NB4 (cell line): ENCODE measurements around the gene NUAK1.

ENCODE experiments used
- DNase-seq: peaks from one replicate; pipeline ENCODE4 v3.0.0; 2010; ENCODE audit warnings: low read depth
- H3K4me3 ChIP-seq: one replicate; pipeline ENCODE4 v1.5.1; 2011; ENCODE audit warnings: mild to moderate bottlenecking, low read depth, low read length, moderate library complexity
- MYC ChIP-seq: IDR thresholded peaks from 2 replicates; pipeline ENCODE4 v1.6.1; 2011; ENCODE audit warnings: low read depth, low read length
- POLR2A ChIP-seq: IDR thresholded peaks from 2 replicates; pipeline ENCODE4 v1.6.1; 2011; ENCODE audit warnings: mild to moderate bottlenecking; ENCODE audit not compliant: insufficient read length; ENCODE audit errors: extremely low read depth
- TF ChIP-seq, protein P1 (sequence below): IDR thresholded peaks from one replicate; pipeline ENCODE4 v1.5.1; 2012; ENCODE audit warnings: low read depth, low read length
- TF ChIP-seq, protein P2 (sequence below): IDR thresholded peaks from 2 replicates; pipeline ENCODE4 v1.6.1; 2011; ENCODE audit warnings: low read depth, low read length

NUAK1 gene

GRCh38 chr12:106084014-106084671 is 54.6 kb downstream of the NUAK1 start:
- no peak overlapping the region for H3K4me3 ChIP-seq
- no peak for DNase-seq
- TF ChIP-seq POLR2A (no peak), MYC (no peak)
- TF ChIP-seq, protein P1, sequence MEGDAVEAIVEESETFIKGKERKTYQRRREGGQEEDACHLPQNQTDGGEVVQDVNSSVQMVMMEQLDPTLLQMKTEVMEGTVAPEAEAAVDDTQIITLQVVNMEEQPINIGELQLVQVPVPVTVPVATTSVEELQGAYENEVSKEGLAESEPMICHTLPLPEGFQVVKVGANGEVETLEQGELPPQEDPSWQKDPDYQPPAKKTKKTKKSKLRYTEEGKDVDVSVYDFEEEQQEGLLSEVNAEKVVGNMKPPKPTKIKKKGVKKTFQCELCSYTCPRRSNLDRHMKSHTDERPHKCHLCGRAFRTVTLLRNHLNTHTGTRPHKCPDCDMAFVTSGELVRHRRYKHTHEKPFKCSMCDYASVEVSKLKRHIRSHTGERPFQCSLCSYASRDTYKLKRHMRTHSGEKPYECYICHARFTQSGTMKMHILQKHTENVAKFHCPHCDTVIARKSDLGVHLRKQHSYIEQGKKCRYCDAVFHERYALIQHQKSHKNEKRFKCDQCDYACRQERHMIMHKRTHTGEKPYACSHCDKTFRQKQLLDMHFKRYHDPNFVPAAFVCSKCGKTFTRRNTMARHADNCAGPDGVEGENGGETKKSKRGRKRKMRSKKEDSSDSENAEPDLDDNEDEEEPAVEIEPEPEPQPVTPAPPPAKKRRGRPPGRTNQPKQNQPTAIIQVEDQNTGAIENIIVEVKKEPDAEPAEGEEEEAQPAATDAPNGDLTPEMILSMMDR = no peak
- TF ChIP-seq, protein P2, sequence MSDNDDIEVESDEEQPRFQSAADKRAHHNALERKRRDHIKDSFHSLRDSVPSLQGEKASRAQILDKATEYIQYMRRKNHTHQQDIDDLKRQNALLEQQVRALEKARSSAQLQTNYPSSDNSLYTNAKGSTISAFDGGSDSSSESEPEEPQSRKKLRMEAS = no peak

- H3K4me3 ChIP-seq = no peak overlapping the region
- DNase-seq = no peak
- TF ChIP-seq POLR2A (no peak), MYC (no peak)
- TF ChIP-seq, protein P1 = no peak
- TF ChIP-seq, protein P2 = no peak
Measured at GRCh38 chr12:106082216-106083175, 56.3 kb downstream of the NUAK1 start.

GRCh38 chr12:106081606-106082005 is 57.1 kb downstream of the NUAK1 start:
- no peak for DNase-seq
- H3K4me3 ChIP-seq = no peak overlapping the region
- TF ChIP-seq, protein P1 = no peak
- TF ChIP-seq MYC (no peak), POLR2A (no peak)
- TF ChIP-seq, protein P2 = no peak

DNA sequence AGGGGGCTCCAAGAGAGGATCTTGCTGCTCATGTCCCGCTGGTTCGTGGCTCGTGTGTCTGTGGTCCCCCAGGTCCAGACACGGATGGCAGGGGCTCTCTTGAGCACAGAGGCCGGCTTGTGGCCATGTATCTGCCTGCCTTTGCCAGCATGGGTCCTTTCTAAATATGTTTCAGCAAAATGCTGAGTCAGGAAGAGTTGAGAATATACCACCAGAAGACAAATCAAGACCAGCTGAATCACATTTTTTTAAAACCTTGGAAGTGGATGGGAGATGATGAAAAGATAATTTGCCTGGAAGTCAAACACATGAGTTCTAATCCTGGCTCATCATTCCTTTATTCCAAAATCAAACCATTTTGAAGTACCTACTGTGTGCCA is 58.0 kb downstream of the NUAK1 start:
- TF ChIP-seq MYC = no peak
- TF ChIP-seq, protein P1 = no peak
- TF ChIP-seq, protein P2 = no peak
- no peak for TF ChIP-seq POLR2A
- H3K4me3 ChIP-seq = no peak overlapping the region
- DNase-seq = no peak

DNA sequence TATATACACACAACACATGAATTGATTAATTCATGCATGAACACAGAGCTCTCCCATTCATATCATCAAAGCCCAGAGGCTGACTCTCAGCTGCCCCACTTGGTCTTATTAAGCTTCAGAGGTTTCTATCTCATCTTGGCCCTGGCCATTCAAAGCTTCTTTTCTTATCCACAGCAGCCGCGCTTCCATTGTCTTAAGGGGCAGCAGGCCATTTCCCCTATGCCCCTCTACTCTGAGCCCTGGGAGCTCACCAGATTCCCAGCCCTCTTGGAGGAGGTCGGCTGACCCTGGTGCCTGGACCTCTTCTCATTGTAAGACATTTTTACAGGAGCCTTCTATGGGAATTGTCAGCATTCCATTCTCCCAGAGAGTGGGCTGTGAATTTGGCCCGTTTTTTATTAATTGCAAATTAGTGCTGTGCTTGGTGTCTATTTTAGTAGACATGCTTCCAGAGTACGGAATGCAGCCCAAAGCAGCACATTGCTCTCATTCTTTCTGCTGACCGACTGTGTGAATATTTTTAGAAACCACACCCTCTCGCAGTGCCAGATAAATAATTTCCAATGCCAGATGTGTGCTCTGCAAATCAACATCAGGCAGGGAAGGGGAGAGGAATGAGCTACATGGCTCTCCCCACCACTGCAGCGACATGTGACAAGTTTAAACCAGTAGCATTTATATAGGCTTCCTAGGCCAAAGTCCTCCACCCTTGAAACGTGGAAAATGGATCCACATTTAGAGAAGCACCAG is 58.5 kb downstream of the NUAK1 start:
- TF ChIP-seq POLR2A (no peak), MYC (no peak)
- TF ChIP-seq, protein P1 = no peak
- TF ChIP-seq, protein P2 = no peak
- no peak overlapping the region for H3K4me3 ChIP-seq
- DNase-seq = no peak
